GM23338 (cell line): Measurements from ENCODE around the gene PCTP. TPM values are rescaled to one million over a fixed set of nuclear protein-coding genes. Genes with fewer than 3 reads are reported as not detected.

Experiments
- ATAC-seq: fragments of 200-7000 bp; cut with Tn5 transposase; 3 replicates; pipeline ENCODE4 v1.9.1; 2020
- DNase-seq: peaks from one replicate; pipeline ENCODE4 v3.0.0-alpha.2; 2015; ENCODE audit warnings: low spot score
- H2AFZ ChIP-seq: fragments of 200-600 bp; sonication (generic); 2 replicates; pipeline ENCODE4 v1.8.0; 2016; ENCODE audit warnings: antibody characterized with exemption, mild to moderate bottlenecking, moderate library complexity
- H3F3A ChIP-seq: fragments of 200-600 bp; sonication (generic); replicated peaks from 2 replicates; pipeline ENCODE4 v1.8.0; 2017; ENCODE audit warnings: antibody characterized with exemption, mixed run types, low read depth
- H3K27ac ChIP-seq: fragments of 200-600 bp; sonication (generic); 2 replicates; pipeline ENCODE4 v1.6.1; 2016; ENCODE audit warnings: low read depth
- H3K27me3 ChIP-seq: fragments of 200-600 bp; sonication (generic); 2 replicates; pipeline ENCODE4 v1.8.0; 2016; ENCODE audit warnings: mild to moderate bottlenecking, mixed run types, moderate library complexity; ENCODE audit not compliant: insufficient read depth
- H3K36me3 ChIP-seq: fragments of 200-600 bp; sonication (generic); 2 replicates; pipeline ENCODE4 v1.8.0; 2016; ENCODE audit warnings: mild to moderate bottlenecking; ENCODE audit not compliant: insufficient read depth
- H3K4me1 ChIP-seq: fragments of 200-600 bp; sonication (generic); 2 replicates; pipeline ENCODE4 v1.8.0; 2016; ENCODE audit warnings: mild to moderate bottlenecking, moderate library complexity; ENCODE audit not compliant: insufficient read depth
- H3K4me2 ChIP-seq: fragments of 200-600 bp; sonication (generic); 2 replicates; pipeline ENCODE4 v1.7.1; 2017; ENCODE audit warnings: mixed run types
- H3K4me3 ChIP-seq: fragments of 200-600 bp; sonication (generic); 2 replicates; pipeline ENCODE4 v1.6.1; 2016; ENCODE audit warnings: mixed run types
- H3K79me2 ChIP-seq: fragments of 200-600 bp; sonication (generic); replicated peaks from 2 replicates; pipeline ENCODE4 v1.8.0; 2017; ENCODE audit warnings: mild to moderate bottlenecking; ENCODE audit not compliant: insufficient read depth
- H3K9me2 ChIP-seq: fragments of 200-600 bp; sonication (generic); 2 replicates; pipeline ENCODE4 v1.8.0; 2017; ENCODE audit not compliant: insufficient read depth
- H4K20me1 ChIP-seq: fragments of 200-600 bp; sonication (generic); replicated peaks from 2 replicates; pipeline ENCODE4 v1.8.0; 2017; ENCODE audit warnings: mild to moderate bottlenecking; ENCODE audit not compliant: insufficient read depth
- H3K27ac Mint-ChIP-seq: 2 replicates; pipeline ENCODE4 v1.8.0; 2020; ENCODE audit warnings: inconsistent platforms, mild to moderate bottlenecking, moderate library complexity, mixed read lengths
- H3K27me3 Mint-ChIP-seq: 3 replicates; pipeline ENCODE4 v1.8.0; 2022; ENCODE audit warnings: low read depth, mild to moderate bottlenecking, moderate library complexity, mixed read lengths, inconsistent platforms; ENCODE audit not compliant: insufficient read depth, poor library complexity
- H3K36me3 Mint-ChIP-seq: 3 replicates; pipeline ENCODE4 v1.8.0; 2021; ENCODE audit warnings: low read depth, mild to moderate bottlenecking, inconsistent platforms, moderate library complexity, mixed read lengths
- H3K4me1 Mint-ChIP-seq: 3 replicates; pipeline ENCODE4 v1.8.0; 2020; ENCODE audit warnings: mild to moderate bottlenecking, inconsistent platforms, mixed read lengths
- H3K4me3 Mint-ChIP-seq: 3 replicates; pipeline ENCODE4 v1.8.0; 2021; ENCODE audit warnings: moderate library complexity, mild to moderate bottlenecking, inconsistent platforms, mixed read lengths
- H3K9me3 Mint-ChIP-seq: 3 replicates; pipeline ENCODE4 v1.8.0; 2020; ENCODE audit warnings: moderate library complexity, mild to moderate bottlenecking, inconsistent platforms, mixed read lengths
- CTCF ChIP-seq, 2 experiments: fragments of 200-600 bp in 1 of 2; sonication (generic) in 1 of 2; conservative IDR thresholded peaks; 2 replicates each; pipeline versions ENCODE4 v1.5.1 to v1.6.1; 2016 to 2017; ENCODE audit warnings: antibody characterized with exemption in 2 of 2, low read depth in 2 of 2, mild to moderate bottlenecking in 2 of 2, moderate library complexity in 1 of 2
- ETS1 ChIP-seq: IDR thresholded peaks from 2 replicates; pipeline ENCODE4 v1.6.1; 2016; ENCODE audit warnings: antibody characterized with exemption
- EZH2 ChIP-seq: fragments of 200-600 bp; sonication (generic); IDR thresholded peaks from one replicate; pipeline ENCODE4 v1.8.0; 2017; ENCODE audit warnings: antibody characterized with exemption, mild to moderate bottlenecking, low read depth; ENCODE audit not compliant: unreplicated experiment
- EZH2phosphoT487 ChIP-seq: fragments of 200-600 bp; sonication (generic); IDR thresholded peaks from one replicate; pipeline ENCODE4 v1.8.1; 2018; ENCODE audit warnings: antibody characterized with exemption; ENCODE audit not compliant: unreplicated experiment
- JUNB ChIP-seq: IDR thresholded peaks from one replicate; pipeline ENCODE4 v1.6.1; 2016; ENCODE audit warnings: antibody characterized with exemption; ENCODE audit not compliant: unreplicated experiment
- NANOG ChIP-seq: IDR thresholded peaks from 2 replicates; pipeline ENCODE4 v1.6.1; 2016; ENCODE audit warnings: antibody characterized with exemption, borderline replicate concordance
- POLR2AphosphoS5 ChIP-seq: IDR thresholded peaks from 2 replicates; pipeline ENCODE4 v1.6.1; 2016; ENCODE audit warnings: antibody characterized with exemption, low read depth
- ZNF331 ChIP-seq: fragments of 250-450 bp; sonication (Bioruptor Pico); IDR thresholded peaks from 2 replicates; pipeline ENCODE4 v1.5.0; 2020; ENCODE audit warnings: low read depth, mild to moderate bottlenecking, moderate library complexity
- polyA plus RNA-seq: library from polyadenylated mRNA; unstranded; fragments of >200 nt; fragmentation: Nextera tagmentation; extraction: Ambion mirVana; gene quantifications from 2 replicates; pipeline ENCODE4 v1.2.1, GENCODE V29; 2016
- total RNA-seq: library from RNA; depleted of rRNA; stranded (reverse); fragments of >200 nt; shearing (Covaris generic); gene quantifications from 2 replicates; pipeline ENCODE4 v1.2.3, GENCODE V29; 2014
- TF ChIP-seq, protein P1 (sequence below): IDR thresholded peaks from one replicate; pipeline ENCODE4 v1.6.1; 2018; ENCODE audit warnings: antibody characterized with exemption; ENCODE audit not compliant: unreplicated experiment
- TF ChIP-seq, protein P2 (sequence below): fragments of 250-450 bp; sonication (Bioruptor Pico); IDR thresholded peaks from 2 replicates; pipeline ENCODE4 v1.5.0; 2020; ENCODE audit warnings: mild to moderate bottlenecking, moderate library complexity

Gene PCTP
- total and polyA plus RNA-seq, 2 experiments from 2014 or later: 6.4 to 12.3 TPM

DNA sequence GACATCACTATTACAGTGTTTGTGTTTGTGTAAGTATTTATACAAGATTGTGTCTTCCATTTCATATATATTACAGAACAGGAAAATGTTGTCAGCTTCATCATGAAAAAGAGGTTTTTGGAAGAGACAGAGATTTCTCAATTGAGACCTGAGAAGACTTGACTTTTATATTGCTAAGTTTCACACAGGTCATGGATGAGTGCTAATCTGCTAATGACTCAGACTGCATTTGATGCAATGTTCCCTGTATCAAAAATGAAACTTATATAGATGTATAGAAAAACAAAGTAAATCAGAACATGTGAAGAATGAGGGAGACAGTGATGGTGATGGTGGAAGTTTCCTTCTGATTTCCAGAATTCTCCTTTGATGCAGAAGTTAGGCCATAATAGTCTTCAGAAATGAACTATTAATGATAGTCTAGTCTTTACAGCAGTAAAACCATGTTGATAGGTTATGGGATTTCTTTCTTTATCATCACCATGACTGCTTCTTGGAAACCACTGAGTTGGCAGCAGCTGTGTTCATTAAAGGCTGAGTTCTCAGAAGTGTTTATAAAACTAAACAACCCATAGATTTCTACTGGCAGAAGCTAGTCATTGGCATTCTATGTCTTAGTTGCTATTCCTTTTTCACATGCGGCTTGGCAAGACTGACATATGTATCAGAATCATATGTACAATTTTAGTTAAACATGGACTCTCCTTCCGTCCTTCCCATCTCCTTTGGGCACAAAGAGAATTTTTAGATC, 56.1 kb downstream of the PCTP start (continued):
- no peak for TF ChIP-seq ZNF331 (CRISPR knock-in tag)
- no peak for TF ChIP-seq EZH2
- TF ChIP-seq, protein P1, sequence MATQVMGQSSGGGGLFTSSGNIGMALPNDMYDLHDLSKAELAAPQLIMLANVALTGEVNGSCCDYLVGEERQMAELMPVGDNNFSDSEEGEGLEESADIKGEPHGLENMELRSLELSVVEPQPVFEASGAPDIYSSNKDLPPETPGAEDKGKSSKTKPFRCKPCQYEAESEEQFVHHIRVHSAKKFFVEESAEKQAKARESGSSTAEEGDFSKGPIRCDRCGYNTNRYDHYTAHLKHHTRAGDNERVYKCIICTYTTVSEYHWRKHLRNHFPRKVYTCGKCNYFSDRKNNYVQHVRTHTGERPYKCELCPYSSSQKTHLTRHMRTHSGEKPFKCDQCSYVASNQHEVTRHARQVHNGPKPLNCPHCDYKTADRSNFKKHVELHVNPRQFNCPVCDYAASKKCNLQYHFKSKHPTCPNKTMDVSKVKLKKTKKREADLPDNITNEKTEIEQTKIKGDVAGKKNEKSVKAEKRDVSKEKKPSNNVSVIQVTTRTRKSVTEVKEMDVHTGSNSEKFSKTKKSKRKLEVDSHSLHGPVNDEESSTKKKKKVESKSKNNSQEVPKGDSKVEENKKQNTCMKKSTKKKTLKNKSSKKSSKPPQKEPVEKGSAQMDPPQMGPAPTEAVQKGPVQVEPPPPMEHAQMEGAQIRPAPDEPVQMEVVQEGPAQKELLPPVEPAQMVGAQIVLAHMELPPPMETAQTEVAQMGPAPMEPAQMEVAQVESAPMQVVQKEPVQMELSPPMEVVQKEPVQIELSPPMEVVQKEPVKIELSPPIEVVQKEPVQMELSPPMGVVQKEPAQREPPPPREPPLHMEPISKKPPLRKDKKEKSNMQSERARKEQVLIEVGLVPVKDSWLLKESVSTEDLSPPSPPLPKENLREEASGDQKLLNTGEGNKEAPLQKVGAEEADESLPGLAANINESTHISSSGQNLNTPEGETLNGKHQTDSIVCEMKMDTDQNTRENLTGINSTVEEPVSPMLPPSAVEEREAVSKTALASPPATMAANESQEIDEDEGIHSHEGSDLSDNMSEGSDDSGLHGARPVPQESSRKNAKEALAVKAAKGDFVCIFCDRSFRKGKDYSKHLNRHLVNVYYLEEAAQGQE: no peak
- TF ChIP-seq POLR2AphosphoS5: no peak
- no peak for TF ChIP-seq ETS1
- TF ChIP-seq EZH2phosphoT487: no peak

DNA sequence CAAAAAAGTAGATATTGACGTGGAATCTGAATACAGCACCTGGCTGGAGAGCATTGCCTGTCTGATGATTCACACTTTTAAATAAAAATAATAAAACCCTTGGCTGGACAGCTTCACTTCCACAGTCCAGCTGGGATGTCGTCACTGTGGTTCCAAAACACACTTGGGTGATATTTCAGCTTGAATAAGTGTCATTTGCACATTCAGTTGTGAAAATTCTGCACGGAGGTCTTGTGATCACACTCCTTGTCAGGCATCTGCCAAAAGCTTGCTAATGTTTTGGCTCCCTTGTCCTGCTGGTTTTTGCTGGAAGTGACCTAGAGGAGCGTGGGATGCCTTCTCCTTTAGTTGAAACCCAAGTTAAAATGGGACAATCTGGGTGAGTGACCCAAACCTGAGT, 60.7 kb downstream of the PCTP start:
- H3K27ac ChIP-seq: no peak overlapping the region
- no peaks in the 10 kb centered on the region for H3K36me3 ChIP-seq
- no peak overlapping the region for H2AFZ ChIP-seq
- DNase-seq: no peak
- H3K4me3 ChIP-seq: no peak overlapping the region
- H3K9me2 ChIP-seq: 0 out of 2 replicates have a peak, but pooled peaks cover 3% of the 10 kb centered on the region
- H3K36me3 Mint-ChIP-seq: no peaks in the 10 kb centered on the region
- H3K4me3 Mint-ChIP-seq: no peak overlapping the region
- H3K79me2 ChIP-seq: no peaks in the 10 kb centered on the region
- peaks cover 3% of the 10 kb centered on the region for H3K27me3 Mint-ChIP-seq
- no peaks in the 10 kb centered on the region for H3F3A ChIP-seq
- no peaks in the 10 kb centered on the region for H3K4me1 ChIP-seq
- no peaks in the 10 kb centered on the region for H4K20me1 ChIP-seq
- H3K4me1 Mint-ChIP-seq: no peaks in the 10 kb centered on the region
- no peak overlapping the region for H3K4me2 ChIP-seq
- H3K27ac Mint-ChIP-seq: no peak overlapping the region
- no peak for ATAC-seq
- no peaks in the 10 kb centered on the region for H3K9me3 Mint-ChIP-seq
- H3K27me3 ChIP-seq: no peaks in the 10 kb centered on the region
- TF ChIP-seq ZNF331 (CRISPR knock-in tag) (no peak), JUNB (no peak), EZH2 (no peak), NANOG (no peak), CTCF (conservative IDR thresholded peaks at IDR 0.05; ENCODE audit: low read depth in 2 of 2) (no peak), POLR2AphosphoS5 (no peak)
- TF ChIP-seq, protein P2, sequence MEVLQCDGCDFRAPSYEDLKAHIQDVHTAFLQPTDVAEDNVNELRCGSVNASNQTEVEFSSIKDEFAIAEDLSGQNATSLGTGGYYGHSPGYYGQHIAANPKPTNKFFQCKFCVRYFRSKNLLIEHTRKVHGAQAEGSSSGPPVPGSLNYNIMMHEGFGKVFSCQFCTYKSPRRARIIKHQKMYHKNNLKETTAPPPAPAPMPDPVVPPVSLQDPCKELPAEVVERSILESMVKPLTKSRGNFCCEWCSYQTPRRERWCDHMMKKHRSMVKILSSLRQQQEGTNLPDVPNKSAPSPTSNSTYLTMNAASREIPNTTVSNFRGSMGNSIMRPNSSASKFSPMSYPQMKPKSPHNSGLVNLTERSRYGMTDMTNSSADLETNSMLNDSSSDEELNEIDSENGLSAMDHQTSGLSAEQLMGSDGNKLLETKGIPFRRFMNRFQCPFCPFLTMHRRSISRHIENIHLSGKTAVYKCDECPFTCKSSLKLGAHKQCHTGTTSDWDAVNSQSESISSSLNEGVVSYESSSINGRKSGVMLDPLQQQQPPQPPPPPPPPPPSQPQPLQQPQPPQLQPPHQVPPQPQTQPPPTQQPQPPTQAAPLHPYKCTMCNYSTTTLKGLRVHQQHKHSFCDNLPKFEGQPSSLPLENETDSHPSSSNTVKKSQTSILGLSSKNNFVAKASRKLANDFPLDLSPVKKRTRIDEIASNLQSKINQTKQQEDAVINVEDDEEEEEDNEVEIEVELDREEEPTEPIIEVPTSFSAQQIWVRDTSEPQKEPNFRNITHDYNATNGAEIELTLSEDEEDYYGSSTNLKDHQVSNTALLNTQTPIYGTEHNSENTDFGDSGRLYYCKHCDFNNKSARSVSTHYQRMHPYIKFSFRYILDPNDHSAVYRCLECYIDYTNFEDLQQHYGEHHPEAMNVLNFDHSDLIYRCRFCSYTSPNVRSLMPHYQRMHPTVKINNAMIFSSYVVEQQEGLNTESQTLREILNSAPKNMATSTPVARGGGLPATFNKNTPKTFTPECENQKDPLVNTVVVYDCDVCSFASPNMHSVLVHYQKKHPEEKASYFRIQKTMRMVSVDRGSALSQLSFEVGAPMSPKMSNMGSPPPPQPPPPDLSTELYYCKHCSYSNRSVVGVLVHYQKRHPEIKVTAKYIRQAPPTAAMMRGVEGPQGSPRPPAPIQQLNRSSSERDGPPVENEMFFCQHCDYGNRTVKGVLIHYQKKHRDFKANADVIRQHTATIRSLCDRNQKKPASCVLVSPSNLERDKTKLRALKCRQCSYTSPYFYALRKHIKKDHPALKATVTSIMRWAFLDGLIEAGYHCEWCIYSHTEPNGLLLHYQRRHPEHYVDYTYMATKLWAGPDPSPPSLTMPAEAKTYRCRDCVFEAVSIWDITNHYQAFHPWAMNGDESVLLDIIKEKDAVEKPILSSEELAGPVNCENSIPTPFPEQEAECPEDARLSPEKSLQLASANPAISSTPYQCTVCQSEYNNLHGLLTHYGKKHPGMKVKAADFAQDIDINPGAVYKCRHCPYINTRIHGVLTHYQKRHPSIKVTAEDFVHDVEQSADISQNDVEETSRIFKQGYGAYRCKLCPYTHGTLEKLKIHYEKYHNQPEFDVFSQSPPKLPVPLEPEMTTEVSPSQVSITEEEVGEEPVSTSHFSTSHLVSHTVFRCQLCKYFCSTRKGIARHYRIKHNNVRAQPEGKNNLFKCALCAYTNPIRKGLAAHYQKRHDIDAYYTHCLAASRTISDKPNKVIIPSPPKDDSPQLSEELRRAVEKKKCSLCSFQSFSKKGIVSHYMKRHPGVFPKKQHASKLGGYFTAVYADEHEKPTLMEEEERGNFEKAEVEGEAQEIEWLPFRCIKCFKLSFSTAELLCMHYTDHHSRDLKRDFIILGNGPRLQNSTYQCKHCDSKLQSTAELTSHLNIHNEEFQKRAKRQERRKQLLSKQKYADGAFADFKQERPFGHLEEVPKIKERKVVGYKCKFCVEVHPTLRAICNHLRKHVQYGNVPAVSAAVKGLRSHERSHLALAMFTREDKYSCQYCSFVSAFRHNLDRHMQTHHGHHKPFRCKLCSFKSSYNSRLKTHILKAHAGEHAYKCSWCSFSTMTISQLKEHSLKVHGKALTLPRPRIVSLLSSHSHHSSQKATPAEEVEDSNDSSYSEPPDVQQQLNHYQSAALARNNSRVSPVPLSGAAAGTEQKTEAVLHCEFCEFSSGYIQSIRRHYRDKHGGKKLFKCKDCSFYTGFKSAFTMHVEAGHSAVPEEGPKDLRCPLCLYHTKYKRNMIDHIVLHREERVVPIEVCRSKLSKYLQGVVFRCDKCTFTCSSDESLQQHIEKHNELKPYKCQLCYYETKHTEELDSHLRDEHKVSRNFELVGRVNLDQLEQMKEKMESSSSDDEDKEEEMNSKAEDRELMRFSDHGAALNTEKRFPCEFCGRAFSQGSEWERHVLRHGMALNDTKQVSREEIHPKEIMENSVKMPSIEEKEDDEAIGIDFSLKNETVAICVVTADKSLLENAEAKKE: no peak
